Raji (cell line): ENCODE measurements around the gene HVCN1.

Source experiments
- POLR2A ChIP-seq: IDR thresholded peaks from 2 replicates; pipeline ENCODE4 v1.6.1; 2011; ENCODE audit warnings: low read depth, low read length, control low read depth; ENCODE audit not compliant: insufficient read depth

The HVCN1 gene

DNA sequence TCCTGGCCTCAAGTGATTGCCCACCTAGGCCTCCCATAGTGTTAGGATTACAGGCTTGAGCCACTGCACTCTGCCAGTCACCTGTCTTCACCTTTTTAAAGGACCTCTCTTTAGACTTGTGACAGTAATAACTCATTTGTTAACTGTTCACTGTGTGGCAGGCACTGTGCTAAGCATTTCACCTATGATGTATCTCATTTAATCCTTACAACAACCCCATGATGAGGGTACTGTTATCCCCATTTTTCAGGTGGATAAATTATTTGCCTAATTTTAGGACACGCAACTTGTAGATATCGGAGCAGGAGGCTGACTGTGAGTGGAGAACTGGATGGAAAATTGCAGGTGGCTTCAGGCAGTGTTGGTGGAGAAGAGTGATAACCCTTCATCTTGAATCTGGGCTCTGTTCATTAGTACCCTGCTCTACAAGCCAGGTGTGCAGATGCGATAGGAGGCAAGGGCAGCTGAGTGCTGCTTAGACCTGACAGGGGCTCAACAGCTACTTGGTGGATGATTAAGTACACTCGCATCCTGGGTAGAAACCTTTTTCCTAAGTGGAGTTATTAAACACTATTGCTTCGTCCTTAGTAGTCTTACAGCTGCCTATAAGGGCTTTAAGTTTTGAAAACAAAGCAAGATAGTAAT, 72.3 kb downstream of the HVCN1 start:
- no peak for TF ChIP-seq POLR2A

DNA sequence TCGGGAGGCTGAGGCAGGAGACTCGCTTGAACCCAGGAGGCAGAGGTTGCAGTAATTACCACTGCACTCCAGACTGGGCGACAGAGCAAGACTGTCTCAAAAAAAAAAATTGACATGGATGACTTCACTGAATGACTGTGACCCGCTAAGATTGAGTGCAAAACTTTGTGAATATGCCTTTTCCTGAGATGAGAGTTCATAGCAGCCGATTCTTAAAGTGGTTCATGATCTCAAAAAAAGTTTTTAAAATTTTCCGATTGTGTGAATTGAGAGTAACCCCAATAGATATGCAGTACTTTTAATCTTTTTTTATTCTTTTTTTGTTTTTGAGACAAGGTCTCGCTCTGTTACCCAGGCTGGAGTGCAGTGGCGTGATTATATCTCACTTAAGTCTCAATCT, 73.7 kb downstream of the HVCN1 start:
- no peak for TF ChIP-seq POLR2A

DNA sequence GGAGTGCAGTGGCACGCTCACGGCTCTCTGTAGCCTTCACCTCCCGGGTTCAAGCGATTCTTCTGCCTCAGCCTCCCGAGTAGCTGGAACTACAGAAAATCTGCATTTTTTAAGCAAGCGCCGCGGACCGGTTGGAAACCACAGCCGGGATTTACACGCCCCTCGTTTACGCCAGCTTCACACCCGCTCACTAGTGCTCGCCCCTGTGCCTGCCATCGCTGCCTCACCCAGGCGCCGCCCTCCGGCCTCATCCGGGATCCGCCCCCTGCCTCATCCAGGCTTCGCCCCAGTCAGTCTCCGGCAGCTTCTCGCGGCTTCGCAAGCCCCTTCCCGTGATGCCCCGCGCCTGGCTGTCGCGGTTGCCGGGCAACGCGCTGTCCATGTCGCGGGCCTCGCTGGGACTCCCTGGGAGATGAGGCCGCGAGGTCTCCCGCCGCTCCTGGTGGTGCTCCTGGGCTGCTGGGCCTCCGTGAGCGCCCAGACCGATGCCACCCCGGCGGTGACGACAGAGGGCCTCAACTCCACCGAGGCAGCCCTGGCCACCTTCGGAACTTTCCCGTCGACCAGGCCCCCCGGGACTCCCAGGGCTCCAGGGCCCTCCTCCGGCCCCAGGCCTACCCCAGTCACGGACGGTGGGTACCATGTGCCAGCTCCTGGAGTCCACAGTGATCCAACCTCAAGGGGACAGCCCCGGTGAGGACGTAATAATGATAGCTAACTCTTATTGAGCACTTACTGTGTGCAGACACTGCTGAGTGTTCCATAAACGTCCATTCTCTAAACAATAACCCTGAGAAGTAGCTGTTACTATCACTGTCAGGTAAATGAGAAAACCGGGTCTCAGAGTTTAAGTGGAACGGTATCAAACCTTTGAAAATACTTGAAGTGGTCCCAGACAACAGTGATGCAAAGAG, 74.9 kb downstream of the HVCN1 start, which contains the start of gene TCTN1:
TSS of gene TCTN1 (plus strand) at position 359 of the 914 bp plus-strand sequence. CDS start at position 413, 54 bp downstream.
- peak; percentile 87 for TF ChIP-seq POLR2A

DNA sequence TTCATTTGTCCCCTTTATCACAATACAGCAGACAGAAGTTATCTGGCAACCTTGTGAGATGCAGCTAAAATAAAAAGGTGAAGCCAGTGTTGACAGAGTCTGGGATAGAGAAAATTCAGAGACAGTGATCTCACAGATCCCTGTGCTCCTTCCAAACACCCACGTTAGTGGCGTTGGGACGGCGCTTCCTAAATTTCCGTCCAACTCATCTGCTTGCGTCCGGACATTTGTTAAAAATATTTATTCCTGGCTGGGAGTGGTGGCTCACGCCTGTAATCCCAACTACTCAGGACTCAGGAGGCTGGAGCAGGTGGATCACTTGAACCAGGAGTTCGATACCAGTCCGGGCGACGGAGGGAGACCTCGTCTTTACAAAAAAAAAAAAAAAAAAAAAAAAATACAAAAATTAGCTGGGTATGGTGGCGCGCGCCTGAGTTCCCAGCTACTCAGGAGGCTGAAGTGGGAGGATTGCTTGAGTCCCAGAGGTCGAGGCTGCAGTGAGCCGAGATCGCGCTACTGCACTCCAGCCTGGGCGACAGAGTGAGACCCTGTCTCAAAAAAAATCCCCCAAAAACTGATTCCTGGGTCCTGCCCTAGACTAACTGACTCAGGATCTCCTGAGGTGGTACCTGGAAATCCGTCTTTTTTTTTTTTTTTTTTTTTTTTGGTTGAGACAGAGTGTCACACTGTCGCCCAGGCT, 75.7 kb downstream of the HVCN1 start:
- no peak for TF ChIP-seq POLR2A

DNA sequence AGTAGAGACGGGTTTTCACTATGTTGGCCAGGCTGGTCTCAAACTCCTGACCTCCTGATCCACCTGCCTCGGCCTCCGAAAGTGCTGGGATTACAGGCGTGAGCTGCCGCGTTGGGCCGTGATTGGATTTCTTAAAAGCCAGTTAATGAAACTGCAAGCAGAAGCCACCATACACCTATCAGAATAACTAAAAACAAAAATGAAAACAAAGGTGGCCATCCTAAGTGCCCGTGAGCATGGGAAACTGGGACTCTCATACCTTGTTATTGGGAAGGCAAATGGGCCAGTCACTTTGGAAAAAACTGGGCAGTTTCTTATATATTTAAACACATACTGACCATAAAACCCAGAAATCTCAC, 82.7 kb downstream of the HVCN1 start:
- TF ChIP-seq POLR2A, result no peak; the same call in 1 of the 2 replicates

DNA sequence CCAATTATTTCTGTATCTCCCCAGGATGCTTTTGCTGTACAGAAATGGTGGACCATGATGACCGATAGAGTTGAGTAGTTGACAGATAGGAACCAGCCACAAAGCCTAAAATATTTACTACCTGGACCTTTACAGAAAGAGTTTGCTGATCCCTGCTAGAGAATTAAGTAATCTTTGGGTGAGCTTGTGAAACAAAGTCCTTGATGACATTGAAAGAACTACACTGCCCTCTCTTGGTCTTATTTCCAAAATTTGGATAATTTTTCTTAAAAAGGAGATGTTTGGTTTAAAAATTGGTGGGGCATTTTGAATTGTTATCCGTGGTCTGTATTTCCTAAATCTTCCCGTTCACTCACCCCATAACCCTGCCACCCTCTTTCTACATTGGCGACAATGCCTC, 88.7 kb downstream of the HVCN1 start:
- TF ChIP-seq POLR2A, result no peak

DNA sequence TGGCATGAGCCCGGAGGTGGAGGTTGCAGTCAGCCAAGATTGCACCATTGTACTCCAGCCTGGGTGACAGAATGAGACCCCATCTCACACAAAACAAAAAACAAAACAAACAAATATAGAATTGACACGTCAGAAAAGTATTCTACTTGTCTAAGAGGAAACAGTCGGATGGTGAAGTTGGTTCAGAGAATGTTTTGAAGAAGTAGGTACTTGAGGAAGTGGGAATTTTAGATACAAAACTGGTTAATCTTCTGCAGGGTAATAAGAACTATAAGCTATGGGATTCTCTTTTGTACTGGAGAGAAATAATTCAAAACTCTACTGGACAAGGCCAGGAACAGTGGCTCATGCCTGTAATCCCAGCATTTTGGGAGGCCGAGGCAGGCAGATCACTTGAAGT, 89.6 kb downstream of the HVCN1 start:
- TF ChIP-seq POLR2A, result no peak
